B cell (primary cell): ENCODE results near the gene RPA1. TPM values are rescaled to one million over a fixed set of nuclear protein-coding genes. Genes with fewer than 3 reads are reported as not detected.

Experiments used
- ATAC-seq: fragments of 200-7000 bp; cut with Tn5 transposase; one replicate; pipeline ENCODE4 v1.10.0; 2021; ENCODE audit warnings: low read depth, mild to moderate bottlenecking, moderate number of reproducible peaks, moderate library complexity
- CTCF ChIA-PET: fragments of 350-600 bp; sonication (Branson Sonifier 250); formaldehyde crosslinking; loops from one replicate; lab custom pipeline; 2021; ENCODE audit warnings: antibody characterized with exemption, inconsistent platforms; lab: Charles Lee
- POLR2A ChIA-PET: fragments of 350-600 bp; sonication (Branson Sonifier 250); formaldehyde crosslinking; loops from one replicate; lab custom pipeline; 2021; ENCODE audit warnings: antibody characterized with exemption; lab: Charles Lee
- DNase-seq: peaks from one replicate; pipeline ENCODE4 v3.0.0; 2013
- H2AFZ ChIP-seq: 2 replicates; pipeline ENCODE4 v1.6.1; 2012; ENCODE audit warnings: mild to moderate bottlenecking, low read depth, low read length; ENCODE audit not compliant: insufficient read depth, poor library complexity, severe bottlenecking
- H3K27ac ChIP-seq, 2 donors: 1 replicate in 1 of 2; 2 replicates in 1 of 2; pipeline ENCODE4 v1.5.1; 2012 to 2013; ENCODE audit warnings: low read length in 2 of 2, mild to moderate bottlenecking in 2 of 2, moderate library complexity in 1 of 2
- H3K27me3 ChIP-seq, 4 experiments: fragments of 200-600 bp in 1 of 4; sonication (generic) in 1 of 4; replicated peaks in 1 of 4; 1 replicate in 2 of 4; 2 replicates in 2 of 4; pipeline versions ENCODE4 v1.6.1 to v1.7.0; 2013 to 2016; ENCODE audit warnings: low read length in 3 of 4, mild to moderate bottlenecking in 2 of 4, mixed read lengths in 1 of 4, moderate library complexity in 1 of 4; ENCODE audit not compliant: insufficient read depth in 4 of 4, control insufficient read depth in 3 of 4; ENCODE audit errors: control extremely low read depth in 1 of 4
- H3K36me3 ChIP-seq, 2 experiments: replicated peaks in 1 of 2; 1 replicate in 1 of 2; 2 replicates in 1 of 2; pipeline versions ENCODE4 v1.6.1 to v1.7.1; 2013; ENCODE audit warnings: low read length in 1 of 2; ENCODE audit not compliant: insufficient read depth in 2 of 2, control insufficient read depth in 1 of 2; ENCODE audit errors: control extremely low read depth in 1 of 2, extremely low read depth in 1 of 2
- H3K4me1 ChIP-seq, 2 donors: fragments of 200-600 bp in 1 of 2; sonication (generic) in 1 of 2; 1 replicate in 1 of 2; 2 replicates in 1 of 2; pipeline versions ENCODE4 v1.5.1 to v1.6.1; 2013 to 2017; ENCODE audit warnings: low read length in 2 of 2; ENCODE audit not compliant: control insufficient read depth in 2 of 2, insufficient read depth in 2 of 2
- H3K4me2 ChIP-seq: replicated peaks from 2 replicates; pipeline ENCODE3; 2012; ENCODE audit warnings: mild to moderate bottlenecking, low read depth, low read length; ENCODE audit not compliant: poor library complexity, severe bottlenecking
- H3K4me3 ChIP-seq, 5 experiments: fragments of 200-600 bp in 1 of 5; sonication (generic) in 1 of 5; 1 replicate in 3 of 5; 2 replicates in 2 of 5; pipeline versions ENCODE4 v1.5.1 to v1.7.0; 2011 to 2016; ENCODE audit warnings: low read length in 4 of 5, mild to moderate bottlenecking in 4 of 5, low read depth in 2 of 5, control low read depth in 1 of 5, moderate library complexity in 1 of 5; ENCODE audit not compliant: insufficient read depth in 1 of 5; ENCODE audit errors: control extremely low read depth in 1 of 5, extremely low read depth in 1 of 5
- H3K79me2 ChIP-seq: fragments of 200-600 bp; sonication (generic); one replicate; pipeline ENCODE4 v1.6.0; 2016; ENCODE audit warnings: low read length; ENCODE audit not compliant: control insufficient read depth, insufficient read depth
- H3K9ac ChIP-seq: fragments of 200-600 bp; sonication (generic); 2 replicates; pipeline ENCODE4 v1.6.1; 2017; ENCODE audit warnings: mild to moderate bottlenecking, low read length, moderate library complexity
- H3K9me3 ChIP-seq, 3 donors: one replicate each; pipeline versions ENCODE4 v1.6.1 to v1.7.1; 2013; ENCODE audit warnings: low read length in 2 of 3; ENCODE audit not compliant: control insufficient read depth in 2 of 3, insufficient read depth in 1 of 3; ENCODE audit errors: control extremely low read depth in 1 of 3
- H4K20me1 ChIP-seq: 2 replicates; pipeline ENCODE4 v1.6.0; 2012; ENCODE audit warnings: mild to moderate bottlenecking, low read length; ENCODE audit not compliant: insufficient read depth, control insufficient read depth, poor library complexity, severe bottlenecking
- H3K27ac Mint-ChIP-seq: one replicate; pipeline ENCODE4 v1.8.0; 2021; ENCODE audit warnings: mixed read lengths
- H3K27me3 Mint-ChIP-seq: one replicate; pipeline ENCODE4 v1.8.0; 2021; ENCODE audit warnings: mixed read lengths
- H3K4me1 Mint-ChIP-seq: one replicate; pipeline ENCODE4 v1.8.0; 2021; ENCODE audit warnings: mixed read lengths
- H3K4me3 Mint-ChIP-seq: one replicate; pipeline ENCODE4 v1.8.0; 2021; ENCODE audit warnings: mixed read lengths
- H3K9me3 Mint-ChIP-seq: one replicate; pipeline ENCODE4 v1.8.0; 2022; ENCODE audit warnings: mixed read lengths; ENCODE audit not compliant: insufficient read depth
- CTCF ChIP-seq: fragments of 200-600 bp; IDR thresholded peaks from one replicate; pipeline ENCODE4 v1.8.0; 2022; ENCODE audit warnings: antibody characterized with exemption, mild to moderate bottlenecking
- EZH2 ChIP-seq: IDR thresholded peaks from 2 replicates; pipeline ENCODE4 v1.6.1; 2012; ENCODE audit warnings: borderline replicate concordance, low read depth, mild to moderate bottlenecking, moderate library complexity, low read length; ENCODE audit not compliant: insufficient read depth, poor library complexity, severe bottlenecking
- WGBS: methylation state at CpG from one replicate; pipeline ENCODE4 v1.1.5; 2013; ENCODE audit warnings: missing lambda C conversion rate; ENCODE audit not compliant: insufficient coverage; 5-methylcytosine and 5-hydroxymethylcytosine counted together
- intact Hi-C: fragments of 100-400 bp; cut with micrococcal nuclease; formaldehyde crosslinking; loops from one replicate; pipeline ENCODE4 v1.10.0; 2022
- polyA plus RNA-seq: library from polyadenylated mRNA; depleted of rRNA; stranded (reverse); fragments of >200 nt; gene quantifications from 2 replicates; pipeline ENCODE4 v1.2.3, GENCODE V29; 2012
- total RNA-seq, 2 donors: library from RNA; stranded (reverse); fragments of 120-200 nt in 1 of 2; gene quantifications; 1 replicate in 1 of 2; 2 replicates in 1 of 2; pipeline versions ENCODE4 v1.2.3 to v1.2.4, GENCODE V29; 2013 to 2022

Gene RPA1
- total and polyA plus RNA-seq, 2 donors (not counting 1 experiment from before 2014, with no cell fraction given): 27.0 to 94.5 TPM

GRCh38 chr17:1810450-1811103 lies 19.2 kb upstream of the RPA1 start:
- Mint-ChIP-seq H3K4me3 (no peak overlapping the region), H3K27ac (no peak overlapping the region), H3K4me1 (no peaks in the 10 kb centered on the region), H3K9me3 (no peaks in the 10 kb centered on the region), H3K27me3 (no peaks in the 10 kb centered on the region)
- Histone ChIP-seq H3K9me3 (no peaks in the 10 kb centered on the region), H3K4me3 (no peak overlapping the region), H3K27me3 (no peaks in the 10 kb centered on the region), H2AFZ (no peak overlapping the region), H3K4me1 (no peaks in the 10 kb centered on the region), H3K27ac (no peak overlapping the region), H3K4me2 (no peak overlapping the region), H3K79me2 (no peaks in the 10 kb centered on the region), H4K20me1 (no peaks in the 10 kb centered on the region), H3K9ac (no peak overlapping the region), H3K36me3 (peaks cover 2 to 18% of the 10 kb centered on the region in 2 experiments)
- DNase-seq (no peak), ATAC-seq (no peak)
- 98% methylated on average over 19 of the region's 20 CpGs for WGBS
- ChIA-PET CTCF (no interaction called here), POLR2A (interaction anchor here (0.6 kb wide), 1 partner anchor 573 kb away, joined by 3 read pairs; no protein-coding TSS in a partner anchor)
- TF ChIP-seq EZH2: no peak
- no peak for TF ChIP-seq CTCF
- intact Hi-C loops: no loop called here

- Histone ChIP-seq H3K4me2 (no peak overlapping the region), H3K4me3 (no peak overlapping the region), H2AFZ (no peak overlapping the region), H3K9ac (no peak overlapping the region), H3K79me2 (peaks cover 4% of the 10 kb centered on the region), H3K27ac (no peak overlapping the region), H3K36me3 (peaks cover 2 to 18% of the 10 kb centered on the region in 2 experiments), H3K9me3 (no peaks in the 10 kb centered on the region), H4K20me1 (no peaks in the 10 kb centered on the region), H3K27me3 (no peaks in the 10 kb centered on the region), H3K4me1 (no peaks in the 10 kb centered on the region)
- Mint-ChIP-seq H3K27ac (no peak overlapping the region), H3K4me3 (no peak overlapping the region), H3K4me1 (no peaks in the 10 kb centered on the region), H3K9me3 (no peaks in the 10 kb centered on the region), H3K27me3 (no peaks in the 10 kb centered on the region)
- WGBS: 94% methylated on average over 4 of the region's 5 CpGs
- ChIA-PET CTCF (no interaction called here), POLR2A (interaction anchor here (0.7 kb wide), 1 partner anchor 14 kb away, joined by 3 read pairs; no protein-coding TSS in a partner anchor)
- intact Hi-C loops: no loop called here
- TF ChIP-seq EZH2 (no peak), CTCF (no peak)
- no peak for DNase-seq
- ATAC-seq: no peak
Observed at GRCh38 chr17:1813088-1813487, 16.7 kb upstream of the RPA1 start.
